Measurements from ENCODE around the gene NDEL1. TPM values are rescaled to one million over a fixed set of nuclear protein-coding genes. Genes with fewer than 3 reads are reported as not detected.

NDEL1 gene
- total RNA-seq, 3 donors from 2014 or later: 57.5 to 80.5 (median 63.6) TPM

DNA sequence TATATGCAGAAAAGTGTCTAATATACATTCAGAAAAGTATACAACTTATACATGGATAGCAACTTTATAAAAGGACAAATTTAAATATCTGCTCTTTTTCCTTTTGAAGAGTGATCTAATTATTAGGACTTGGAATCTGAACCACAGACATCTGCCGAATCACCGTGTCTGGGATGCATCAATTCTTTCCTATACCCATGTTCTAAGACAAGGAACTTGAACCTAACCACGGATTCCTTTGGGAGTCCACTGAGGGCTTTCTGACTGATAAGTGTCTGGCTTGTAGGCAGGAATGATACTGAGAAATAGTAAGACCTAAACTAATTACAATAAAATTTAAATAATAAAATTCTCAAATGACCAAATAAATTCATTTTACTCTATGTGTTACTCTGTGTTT, 54.2 kb downstream of the NDEL1 start:
- Histone ChIP-seq H3K4me1 (ENCODE audit: low read depth) (no peaks in the 10 kb centered on the region), H3K4me3 (no peak overlapping the region), H3K9me3 (peaks cover 1% of the 10 kb centered on the region), H3K36me3 (ENCODE audit: low read depth) (no peaks in the 10 kb centered on the region)
- TF ChIP-seq, protein P1, sequence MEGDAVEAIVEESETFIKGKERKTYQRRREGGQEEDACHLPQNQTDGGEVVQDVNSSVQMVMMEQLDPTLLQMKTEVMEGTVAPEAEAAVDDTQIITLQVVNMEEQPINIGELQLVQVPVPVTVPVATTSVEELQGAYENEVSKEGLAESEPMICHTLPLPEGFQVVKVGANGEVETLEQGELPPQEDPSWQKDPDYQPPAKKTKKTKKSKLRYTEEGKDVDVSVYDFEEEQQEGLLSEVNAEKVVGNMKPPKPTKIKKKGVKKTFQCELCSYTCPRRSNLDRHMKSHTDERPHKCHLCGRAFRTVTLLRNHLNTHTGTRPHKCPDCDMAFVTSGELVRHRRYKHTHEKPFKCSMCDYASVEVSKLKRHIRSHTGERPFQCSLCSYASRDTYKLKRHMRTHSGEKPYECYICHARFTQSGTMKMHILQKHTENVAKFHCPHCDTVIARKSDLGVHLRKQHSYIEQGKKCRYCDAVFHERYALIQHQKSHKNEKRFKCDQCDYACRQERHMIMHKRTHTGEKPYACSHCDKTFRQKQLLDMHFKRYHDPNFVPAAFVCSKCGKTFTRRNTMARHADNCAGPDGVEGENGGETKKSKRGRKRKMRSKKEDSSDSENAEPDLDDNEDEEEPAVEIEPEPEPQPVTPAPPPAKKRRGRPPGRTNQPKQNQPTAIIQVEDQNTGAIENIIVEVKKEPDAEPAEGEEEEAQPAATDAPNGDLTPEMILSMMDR (IDR thresholded peaks at IDR 0.05): no peak
- DNase-seq (no peak), ATAC-seq (no peak)
- intact Hi-C loops (cut with DNase I, micrococcal nuclease): no loop called here

DNA sequence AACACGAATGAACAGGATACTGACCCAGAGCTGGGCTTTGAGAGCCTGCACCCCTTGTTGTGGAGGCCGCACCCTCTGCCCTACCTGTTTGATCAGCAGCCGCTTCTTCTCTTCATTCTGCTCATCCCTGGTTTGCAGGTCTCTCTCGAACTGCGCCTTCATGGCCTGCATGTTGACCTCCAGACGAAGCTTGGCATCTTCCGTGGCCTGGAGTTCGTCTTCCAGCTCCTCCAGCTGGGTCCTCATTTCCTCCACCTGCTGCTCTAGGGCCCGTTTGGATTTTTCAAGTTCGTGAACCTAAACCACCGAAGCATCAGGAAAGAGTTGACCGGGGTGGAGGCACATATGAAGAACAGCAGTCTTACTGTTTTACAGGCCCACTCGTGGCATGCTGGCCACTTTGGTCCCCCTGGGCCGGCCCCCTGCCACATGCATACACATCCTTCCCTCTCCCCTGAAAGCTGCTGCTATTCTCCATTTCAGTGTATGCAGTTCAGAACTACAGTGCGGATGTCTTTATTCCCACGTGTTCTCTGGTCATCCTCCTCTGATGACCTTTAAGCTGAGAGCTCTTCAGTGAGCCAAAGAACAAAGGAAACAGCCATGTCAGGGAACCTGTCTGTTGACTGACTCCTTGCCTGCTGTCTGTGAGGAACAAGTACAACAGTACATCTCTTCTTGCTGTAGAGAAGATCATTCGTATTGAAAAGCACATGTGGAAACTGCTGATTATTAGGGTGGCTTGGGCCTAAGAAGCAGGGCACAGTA, 54.8 kb downstream of the NDEL1 start:
- H3K4me1 ChIP-seq (ENCODE audit: low read depth): no peaks in the 10 kb centered on the region
- no peaks in the 10 kb centered on the region for H3K9me3 ChIP-seq
- TF ChIP-seq, protein P1 (IDR thresholded peaks at IDR 0.05): no peak
- no peak for DNase-seq
- no peaks in the 10 kb centered on the region for H3K36me3 ChIP-seq (ENCODE audit: low read depth)
- intact Hi-C loops (cut with DNase I, micrococcal nuclease): no loop called here
- ATAC-seq: no peak
- no peak overlapping the region for H3K4me3 ChIP-seq

DNA sequence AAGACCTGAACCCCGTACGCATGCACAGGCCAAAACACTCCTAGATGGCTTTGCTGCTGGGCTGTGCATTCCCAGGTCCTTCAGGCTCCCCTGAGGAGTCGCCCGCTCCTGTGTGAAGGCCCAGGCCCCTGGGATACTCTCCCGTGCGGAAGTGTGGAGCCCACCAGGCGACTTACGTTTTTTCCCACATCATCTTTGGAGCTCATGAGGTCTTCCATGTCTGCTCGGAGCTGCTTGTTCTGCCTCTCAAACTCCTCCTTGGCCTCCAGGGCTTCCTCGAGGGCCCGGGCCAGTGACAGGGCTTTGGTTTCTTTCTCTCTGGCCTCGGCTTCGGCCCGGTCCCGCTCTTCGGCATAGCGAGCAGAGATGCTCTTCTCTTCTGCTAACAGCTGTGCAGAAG, 56.4 kb downstream of the NDEL1 start:
- Histone ChIP-seq H3K9me3 (no peaks in the 10 kb centered on the region), H3K4me3 (no peak overlapping the region), H3K36me3 (ENCODE audit: low read depth) (no peaks in the 10 kb centered on the region), H3K4me1 (ENCODE audit: low read depth) (no peaks in the 10 kb centered on the region)
- ATAC-seq: no peak
- intact Hi-C loops (cut with DNase I, micrococcal nuclease): no loop called here
- DNase-seq: no peak
- TF ChIP-seq, protein P1 (IDR thresholded peaks at IDR 0.05): no peak

DNA sequence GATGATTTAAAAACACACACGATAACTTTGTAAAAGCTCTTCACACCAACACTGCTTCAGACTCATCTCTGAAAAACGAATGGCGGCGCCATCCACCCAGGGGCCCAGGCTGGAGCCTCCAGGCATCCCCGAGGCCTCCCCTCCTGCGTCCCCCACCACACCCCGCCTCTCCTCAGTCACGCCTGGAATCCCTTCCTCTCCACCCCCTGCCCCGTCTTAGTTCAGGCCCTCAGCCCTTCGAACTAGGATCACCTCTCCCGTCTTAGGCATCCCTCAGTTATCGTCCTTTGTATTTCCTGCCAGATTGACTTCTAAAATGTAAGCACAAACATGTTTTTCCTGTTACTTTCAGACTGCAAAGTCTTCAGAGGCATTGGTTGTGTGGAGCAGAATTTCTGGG, 58.3 kb downstream of the NDEL1 start:
- TF ChIP-seq, protein P1 (IDR thresholded peaks at IDR 0.05): no peak
- H3K36me3 ChIP-seq (ENCODE audit: low read depth): no peaks in the 10 kb centered on the region
- intact Hi-C loops (cut with DNase I, micrococcal nuclease): no loop called here
- H3K4me3 ChIP-seq: no peak overlapping the region
- ATAC-seq: no peak
- H3K9me3 ChIP-seq: no peaks in the 10 kb centered on the region
- DNase-seq: no peak
- no peaks in the 10 kb centered on the region for H3K4me1 ChIP-seq (ENCODE audit: low read depth)

DNA sequence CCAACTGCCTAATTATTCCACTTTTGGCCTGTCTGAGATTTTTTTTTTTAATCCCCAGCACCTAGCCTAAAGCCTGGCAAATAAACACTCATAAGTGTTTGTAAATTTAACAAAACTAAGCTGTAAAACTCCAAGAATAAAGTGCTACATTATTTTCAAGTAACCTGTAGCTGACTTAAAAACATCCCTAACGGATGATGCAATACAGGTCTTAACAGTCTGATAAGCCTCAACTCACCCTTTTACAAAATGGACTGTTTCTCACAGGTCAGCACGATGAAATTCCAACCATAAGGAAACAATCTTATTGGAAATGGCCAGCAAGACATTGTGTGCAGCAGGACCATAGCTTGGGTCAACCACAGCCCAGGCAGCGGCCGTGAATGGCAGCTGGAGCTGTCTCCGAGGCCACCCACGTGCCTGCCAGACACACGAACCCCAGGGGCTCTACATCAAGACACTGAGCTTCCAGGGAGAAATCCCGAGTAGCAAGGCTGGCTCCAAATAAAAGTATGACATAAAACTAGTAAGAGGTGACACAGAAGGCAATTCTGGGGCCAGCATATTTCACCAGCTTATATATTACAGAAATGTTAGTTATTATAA, 58.9 kb downstream of the NDEL1 start:
- TF ChIP-seq, protein P1 (IDR thresholded peaks at IDR 0.05): no peak
- intact Hi-C loops (cut with DNase I, micrococcal nuclease): no loop called here
- Histone ChIP-seq H3K9me3 (no peaks in the 10 kb centered on the region), H3K4me1 (ENCODE audit: low read depth) (no peaks in the 10 kb centered on the region), H3K4me3 (no peak overlapping the region), H3K36me3 (ENCODE audit: low read depth) (no peaks in the 10 kb centered on the region)
- ATAC-seq (no peak), DNase-seq (no peak)

Measured in mucosa of descending colon (tissue), 3 donors.